GM10266 (cell line): Measurements from ENCODE around the gene AOC3.

Experiments
- DNase-seq: peaks from one replicate; pipeline ENCODE4 v3.0.0; 2012; ENCODE audit errors: extremely low spot score
- CTCF ChIP-seq: IDR thresholded peaks from 2 replicates; pipeline ENCODE4 v1.5.1; 2012; ENCODE audit warnings: mild to moderate bottlenecking, low read depth; ENCODE audit not compliant: control insufficient read depth, insufficient read depth; ENCODE audit errors: missing control alignments

The AOC3 gene

GRCh38 chr17:42832934-42833766 is 17.8 kb upstream of the AOC3 start, which contains the start of gene PSME3:
Gene PSME3 (plus strand): TSS chr17:42833397. CDS start chr17:42833632, 235 bp downstream.
- TF ChIP-seq CTCF, result no peak
- peak; percentile 89 for DNase-seq

GRCh38 chr17:42833767-42834422 is 17.1 kb upstream of the AOC3 start:
- no peak for DNase-seq
- TF ChIP-seq CTCF, result no peak

- DNase-seq, result no peak
- TF ChIP-seq CTCF, result no peak
Observed at GRCh38 chr17:42835732-42836131, 15.3 kb upstream of the AOC3 start.

GRCh38 chr17:42841975-42842685 is 8.9 kb upstream of the AOC3 start:
- no peak for TF ChIP-seq CTCF

GRCh38 chr17:42843358-42843934 is 7.6 kb upstream of the AOC3 start:
- TF ChIP-seq CTCF, result peak; percentile 68
- DNase-seq, result no peak

More at GRCh38 chr17:42841975-42842685, 8.9 kb upstream of the AOC3 start:
- DNase-seq, result no peak

GRCh38 chr17:42844271-42844670 is 6.7 kb upstream of the AOC3 start, which contains the start of gene AOC2:
Gene AOC2 (plus strand): TSS chr17:42844580. CDS start chr17:42844627, 47 bp downstream.
- DNase-seq, result no peak
- TF ChIP-seq CTCF, result no peak
